HCT116 (cell line): ENCODE data around the gene LRRC15. TPM values are rescaled to one million over a fixed set of nuclear protein-coding genes. Genes with fewer than 3 reads are reported as not detected.

ENCODE experiments used
- ATAC-seq: fragments of 200-7000 bp; cut with Tn5 transposase; 2 replicates; pipeline ENCODE4 v1.9.1; 2020; ENCODE audit warnings: mild to moderate bottlenecking, moderate library complexity
- BruUV-seq: library from RNA; stranded (reverse); fragments of 400-500 nt; replicated peaks from 2 replicates; lab custom pipeline; 2021; lab: Mats Ljungman, UMichigan
- CTCF ChIA-PET: fragments of 300-600 bp; sonication (Branson Sonifier 250); formaldehyde crosslinking; loops from one replicate; lab custom pipeline; 2021; ENCODE audit warnings: antibody characterized with exemption; lab: Charles Lee
- POLR2A ChIA-PET: fragments of 300-600, 350-600 bp; sonication (Branson Sonifier 250); formaldehyde crosslinking; loops from one replicate; lab custom pipeline; 2021; ENCODE audit warnings: antibody characterized with exemption; lab: Charles Lee
- RAD21 ChIA-PET, 2 experiments: fragments of 300-600 bp; sonication (Branson Sonifier 250); formaldehyde crosslinking; loops; one replicate each; lab custom pipeline; 2023; ENCODE audit warnings: low total read pairs in 2 of 2; ENCODE audit not compliant: uncharacterized antibody in 2 of 2, unreplicated experiment in 2 of 2, low non-redundant PET in 1 of 2; lab: Charles Lee
- DNase-seq: peaks from one replicate; pipeline ENCODE4 v3.0.0-alpha.2; 2010; ENCODE audit warnings: low read depth, low spot score
- H2AFZ ChIP-seq: fragments of 200-600 bp; shearing (Covaris generic), sonication (generic); 2 replicates; pipeline ENCODE4 v1.6.1; 2017; ENCODE audit warnings: low read depth, mixed run types, mixed read lengths, antibody characterized with exemption, low read length; ENCODE audit not compliant: poor library complexity, severe bottlenecking
- H3K27ac ChIP-seq: 2 replicates; pipeline ENCODE4 v1.5.1; 2012; ENCODE audit warnings: low read depth, low read length
- H3K27me3 ChIP-seq: fragments of 200-600 bp; sonication (generic); 2 replicates; pipeline ENCODE4 v1.6.1; 2016; ENCODE audit warnings: mixed run types, low read length, mixed read lengths; ENCODE audit not compliant: insufficient read depth
- H3K36me3 ChIP-seq, 2 experiments: fragments of 200-500 bp in 1 of 2; fragments of 200-600 bp in 1 of 2; sonication (Bioruptor generic) in 1 of 2; sonication (generic) in 1 of 2; 2 replicates each; pipeline versions ENCODE4 v1.5.1 to v1.6.1; 2014 to 2016; ENCODE audit warnings: low read length in 2 of 2, inconsistent platforms in 1 of 2, mixed read lengths in 1 of 2, mixed run types in 1 of 2; ENCODE audit not compliant: insufficient read depth in 2 of 2, control insufficient read depth in 1 of 2
- H3K4me1 ChIP-seq, 2 experiments: fragments of 200-600 bp in 1 of 2; sonication (generic) in 1 of 2; 2 replicates each; pipeline versions ENCODE4 v1.5.1 to v1.6.1; 2012 to 2017; ENCODE audit warnings: low read length in 2 of 2, inconsistent platforms in 1 of 2, mild to moderate bottlenecking in 1 of 2, mixed read lengths in 1 of 2, mixed run types in 1 of 2, moderate library complexity in 1 of 2; ENCODE audit not compliant: insufficient read depth in 2 of 2, control insufficient read depth in 1 of 2
- H3K4me2 ChIP-seq: fragments of 200-600 bp; sonication (generic); 2 replicates; pipeline ENCODE4 v1.6.1; 2017; ENCODE audit warnings: mixed run types, low read length, mixed read lengths
- H3K4me3 ChIP-seq, 2 experiments: fragments of 200-600 bp in 1 of 2; sonication (generic) in 1 of 2; replicated peaks in 1 of 2; 2 replicates each; pipeline ENCODE4 v1.5.1; 2011 to 2016; ENCODE audit warnings: low read length in 2 of 2, control low read depth in 1 of 2, low read depth in 1 of 2, mild to moderate bottlenecking in 1 of 2, mixed read lengths in 1 of 2, mixed run types in 1 of 2
- H3K79me2 ChIP-seq: fragments of 200-600 bp; sonication (generic); 2 replicates; pipeline ENCODE4 v1.6.1; 2017; ENCODE audit warnings: mild to moderate bottlenecking, mixed run types, low read length, moderate library complexity, mixed read lengths; ENCODE audit not compliant: insufficient read depth
- H3K9ac ChIP-seq: fragments of 200-600 bp; sonication (generic); 2 replicates; pipeline ENCODE4 v1.6.1; 2016; ENCODE audit warnings: low read length, mixed read lengths
- H3K9me2 ChIP-seq: fragments of 200-600 bp; sonication (generic), shearing (Covaris generic); 2 replicates; pipeline ENCODE4 v1.6.1; 2017; ENCODE audit warnings: mixed run types, mild to moderate bottlenecking, moderate library complexity; ENCODE audit not compliant: insufficient read depth
- H3K9me3 ChIP-seq, 2 experiments: fragments of 200-500 bp in 1 of 2; fragments of 200-600 bp in 1 of 2; sonication (Bioruptor generic) in 1 of 2; sonication (generic) in 1 of 2; 2 replicates each; pipeline ENCODE4 v1.6.1; 2014 to 2017; ENCODE audit warnings: low read length in 2 of 2, mixed read lengths in 2 of 2, inconsistent platforms in 1 of 2, low read depth in 1 of 2, mild to moderate bottlenecking in 1 of 2, mixed run types in 1 of 2, moderate library complexity in 1 of 2; ENCODE audit not compliant: control insufficient read depth in 1 of 2, insufficient read depth in 1 of 2
- H4K20me1 ChIP-seq: fragments of 200-600 bp; sonication (generic), shearing (Covaris generic); 2 replicates; pipeline ENCODE4 v1.6.1; 2017; ENCODE audit warnings: mixed run types, mild to moderate bottlenecking, moderate library complexity; ENCODE audit not compliant: insufficient read depth
- CTCF ChIP-seq, 3 experiments: fragments of 200-600 bp in 1 of 3; sonication (generic) in 1 of 3; IDR thresholded peaks in 2 of 3; conservative IDR thresholded peaks in 1 of 3; 2 replicates each; pipeline ENCODE4 v1.5.1; 2012 to 2017; ENCODE audit warnings: low read depth in 2 of 3, low read length in 2 of 3, antibody characterized with exemption in 1 of 3, borderline replicate concordance in 1 of 3, control low read depth in 1 of 3, mild to moderate bottlenecking in 1 of 3, mixed read lengths in 1 of 3, mixed run types in 1 of 3, moderate library complexity in 1 of 3; ENCODE audit not compliant: insufficient read depth in 1 of 3
- ELF1 ChIP-seq: IDR thresholded peaks from 2 replicates; pipeline ENCODE4 v1.6.1; 2012; ENCODE audit warnings: low read depth, borderline replicate concordance
- EZH2 ChIP-seq: fragments of 200-600 bp; sonication (generic); IDR thresholded peaks from 2 replicates; pipeline ENCODE4 v1.6.1; 2017; ENCODE audit warnings: antibody characterized with exemption, mixed run types
- FOSL1 ChIP-seq: IDR thresholded peaks from 2 replicates; pipeline ENCODE4 v1.6.1; 2012; ENCODE audit warnings: low read depth
- JUND ChIP-seq: IDR thresholded peaks from 2 replicates; pipeline ENCODE4 v1.6.1; 2012
- POLR2A ChIP-seq: IDR thresholded peaks from 2 replicates; pipeline ENCODE4 v1.7.0; 2011; ENCODE audit warnings: borderline replicate concordance; ENCODE audit not compliant: insufficient read depth, insufficient read length; ENCODE audit errors: extremely low read depth
- RAD21 ChIP-seq: IDR thresholded peaks from 2 replicates; pipeline ENCODE4 v1.6.1; 2012; ENCODE audit warnings: low read depth, mild to moderate bottlenecking
- SP1 ChIP-seq: IDR thresholded peaks from 2 replicates; pipeline ENCODE4 v1.6.1; 2012; ENCODE audit warnings: low read depth
- SRF ChIP-seq: IDR thresholded peaks from 2 replicates; pipeline ENCODE4 v1.6.1; 2012; ENCODE audit warnings: low read depth
- TCF7L2 ChIP-seq: IDR thresholded peaks from 2 replicates; pipeline ENCODE4 v1.7.0; 2011; ENCODE audit warnings: borderline replicate concordance, inconsistent platforms; ENCODE audit not compliant: insufficient read depth, insufficient read length; ENCODE audit errors: extremely low read depth
- YY1 ChIP-seq: IDR thresholded peaks from 2 replicates; pipeline ENCODE4 v1.6.1; 2011; ENCODE audit warnings: low read length, low read depth, moderate library complexity, mild to moderate bottlenecking; ENCODE audit not compliant: insufficient replicate concordance; ENCODE audit errors: extremely low read depth
- ZFX ChIP-seq: fragments of 450-650 bp; IDR thresholded peaks from 2 replicates; pipeline ENCODE4 v1.6.1; 2017
- ZNF274 ChIP-seq: fragments of 200-500 bp; sonication (Bioruptor generic); IDR thresholded peaks from 2 replicates; pipeline ENCODE4 v1.6.1; 2014; ENCODE audit warnings: mild to moderate bottlenecking, low read depth, low read length, inconsistent platforms
- intact Hi-C: fragments of 100-400 bp; cut with micrococcal nuclease; formaldehyde crosslinking; loops from 2 replicates; pipeline ENCODE4 v1.10.0; 2022
- total RNA-seq: library from RNA; stranded (reverse); gene quantifications from one replicate; pipeline ENCODE4 v1.2.1, GENCODE V29; 2021; ENCODE audit not compliant: unreplicated experiment
- TF ChIP-seq, protein P1 (sequence below): IDR thresholded peaks from 2 replicates; pipeline ENCODE4 v1.6.1; 2012

The LRRC15 gene
- total RNA-seq, 1 experiment from 2014 or later: not detected

DNA sequence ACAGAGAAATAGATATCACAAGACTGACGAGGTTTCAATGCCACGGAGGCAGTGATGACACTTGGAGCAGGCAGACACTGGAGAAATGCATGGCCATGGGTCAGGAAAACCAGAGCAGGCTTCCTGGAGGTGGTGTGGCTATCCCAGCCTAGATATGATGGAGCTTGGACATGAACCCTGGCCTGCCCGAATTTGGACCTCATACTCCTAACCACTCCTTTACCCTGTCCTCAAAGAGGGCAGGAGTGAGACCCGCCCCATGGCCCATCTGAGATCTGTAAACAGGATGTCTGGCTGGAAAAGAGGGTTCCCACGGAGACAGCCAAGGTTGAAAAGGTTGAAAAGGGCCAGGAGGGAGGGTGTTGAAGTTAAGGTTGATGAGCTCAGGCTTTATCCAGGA lies 49.4 kb downstream of the LRRC15 start:
- DNase-seq: no peak
- peaks cover 37 to 83% of the 10 kb centered on the region in 2 experiments for H3K4me1 ChIP-seq
- ChIA-PET CTCF (no interaction called here), RAD21 (no interaction called here), POLR2A (no interaction called here)
- no peak overlapping the region for H3K4me3 ChIP-seq
- peaks cover 18% of the 10 kb centered on the region; the same call in 1 of the 2 replicates for H3K79me2 ChIP-seq
- ATAC-seq: no peak
- no TSS peak for BruUV-seq
- no peaks in the 10 kb centered on the region for H3K27me3 ChIP-seq
- H3K9me3 ChIP-seq: no peaks in the 10 kb centered on the region
- H3K9ac ChIP-seq: no peak overlapping the region
- H4K20me1 ChIP-seq: no peaks in the 10 kb centered on the region
- H2AFZ ChIP-seq: no peak overlapping the region
- no peak overlapping the region for H3K27ac ChIP-seq
- H3K9me2 ChIP-seq: no peaks in the 10 kb centered on the region
- intact Hi-C loops: loop anchor here (5.0 kb wide), 1 partner anchor 448 kb away; no protein-coding TSS in a partner anchor
- no peaks in the 10 kb centered on the region for H3K36me3 ChIP-seq
- H3K4me2 ChIP-seq: peak overlapping the region; percentile 96; the same call in 1 of the 2 replicates
- TF ChIP-seq YY1: no peak
- TF ChIP-seq SRF: no peak
- no peak for TF ChIP-seq ZFX
- TF ChIP-seq POLR2A: no peak
- TF ChIP-seq ELF1: no peak
- TF ChIP-seq, protein P1, sequence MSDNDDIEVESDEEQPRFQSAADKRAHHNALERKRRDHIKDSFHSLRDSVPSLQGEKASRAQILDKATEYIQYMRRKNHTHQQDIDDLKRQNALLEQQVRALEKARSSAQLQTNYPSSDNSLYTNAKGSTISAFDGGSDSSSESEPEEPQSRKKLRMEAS: no peak
- TF ChIP-seq JUND: no peak
- no peak for TF ChIP-seq FOSL1
- no peak for TF ChIP-seq EZH2
- no peak for TF ChIP-seq TCF7L2
- no peak for TF ChIP-seq ZNF274
- TF ChIP-seq CTCF (IDR thresholded peaks at IDR 0.05 in 2 of 3, conservative IDR thresholded peaks at IDR 0.05 in 1 of 3; ENCODE audit: borderline replicate concordance in 1 of 3, insufficient read depth in 1 of 3, low read depth in 2 of 3, low read length in 2 of 3): no peak
- TF ChIP-seq RAD21: no peak
- TF ChIP-seq SP1: no peak
